Stimulated activated memory B cell treated with anti-CD40 and anti-IgM and Interleukin-4, amounts not matched to agents 10 μg/mL and 1 μg/mL and 100 μg/mL, for 72 hours (primary cell): ENCODE data around the gene KIRREL1.
A peak's percentile ranks its signal among the peaks of the same experiment; 100 is the strongest.

Experiments
- ATAC-seq: fragments of 150-1000 bp; cut with Tn5 transposase; 2 replicates; pipeline ENCODE4 v1.10.0; 2021
- H3K27ac Mint-ChIP-seq: one replicate; pipeline ENCODE4 v1.8.0; 2022; ENCODE audit warnings: mild to moderate bottlenecking, mixed read lengths
- H3K27me3 Mint-ChIP-seq: one replicate; pipeline ENCODE4 v1.8.0; 2022; ENCODE audit warnings: mixed read lengths
- H3K36me3 Mint-ChIP-seq: one replicate; pipeline ENCODE4 v1.8.0; 2022; ENCODE audit warnings: mixed read lengths
- H3K4me1 Mint-ChIP-seq: one replicate; pipeline ENCODE4 v1.8.0; 2022; ENCODE audit warnings: mixed read lengths
- H3K4me3 Mint-ChIP-seq: one replicate; pipeline ENCODE4 v1.8.0; 2022; ENCODE audit warnings: mild to moderate bottlenecking, moderate library complexity, mixed read lengths
- H3K9me3 Mint-ChIP-seq: one replicate; pipeline ENCODE4 v1.8.0; 2022; ENCODE audit warnings: mixed read lengths

Gene KIRREL1

GRCh38 chr1:158084747-158085146 lies 91.3 kb downstream of the KIRREL1 start:
- ATAC-seq: no peak
- Mint-ChIP-seq H3K4me3 (no peak overlapping the region), H3K27ac (no peak overlapping the region), H3K4me1 (peaks cover 6% of the 10 kb centered on the region), H3K36me3 (no peaks in the 10 kb centered on the region), H3K9me3 (no peaks in the 10 kb centered on the region), H3K27me3 (peaks cover 12% of the 10 kb centered on the region)

GRCh38 chr1:158087320-158087927 lies 94.0 kb downstream of the KIRREL1 start:
- Mint-ChIP-seq H3K27me3 (peaks cover 38% of the 10 kb centered on the region), H3K4me3 (no peak overlapping the region), H3K27ac (no peak overlapping the region), H3K4me1 (peaks cover 6% of the 10 kb centered on the region), H3K9me3 (no peaks in the 10 kb centered on the region), H3K36me3 (no peaks in the 10 kb centered on the region)
- ATAC-seq: peak; percentile 61

GRCh38 chr1:158089476-158089875 lies 96.0 kb downstream of the KIRREL1 start:
- H3K36me3 Mint-ChIP-seq: no peaks in the 10 kb centered on the region
- ATAC-seq: no peak
- H3K9me3 Mint-ChIP-seq: no peaks in the 10 kb centered on the region
- H3K4me1 Mint-ChIP-seq: peaks cover 6% of the 10 kb centered on the region
- peaks cover 58% of the 10 kb centered on the region for H3K27me3 Mint-ChIP-seq
- H3K27ac Mint-ChIP-seq: no peak overlapping the region
- no peak overlapping the region for H3K4me3 Mint-ChIP-seq

- Mint-ChIP-seq H3K27me3 (peaks cover 65% of the 10 kb centered on the region), H3K9me3 (no peaks in the 10 kb centered on the region), H3K36me3 (no peaks in the 10 kb centered on the region), H3K4me3 (no peak overlapping the region), H3K27ac (no peak overlapping the region), H3K4me1 (peaks cover 6% of the 10 kb centered on the region)
- no peak for ATAC-seq
Measured at GRCh38 chr1:158089925-158090637, 96.6 kb downstream of the KIRREL1 start.

- no peak for ATAC-seq
- H3K27ac Mint-ChIP-seq: no peak overlapping the region
- no peaks in the 10 kb centered on the region for H3K9me3 Mint-ChIP-seq
- peaks cover 58% of the 10 kb centered on the region for H3K27me3 Mint-ChIP-seq
- H3K4me1 Mint-ChIP-seq: no peaks in the 10 kb centered on the region
- no peaks in the 10 kb centered on the region for H3K36me3 Mint-ChIP-seq
- H3K4me3 Mint-ChIP-seq: no peak overlapping the region
Measured at GRCh38 chr1:158093376-158093775, 99.9 kb downstream of the KIRREL1 start.

GRCh38 chr1:158094571-158094970 lies 101.1 kb downstream of the KIRREL1 start:
- no peaks in the 10 kb centered on the region for H3K4me1 Mint-ChIP-seq
- no peak for ATAC-seq
- no peak overlapping the region for H3K4me3 Mint-ChIP-seq
- no peak overlapping the region for H3K27ac Mint-ChIP-seq
- peaks cover 57% of the 10 kb centered on the region for H3K27me3 Mint-ChIP-seq
- H3K36me3 Mint-ChIP-seq: no peaks in the 10 kb centered on the region
- H3K9me3 Mint-ChIP-seq: no peaks in the 10 kb centered on the region

GRCh38 chr1:158095737-158096335 lies 102.4 kb downstream of the KIRREL1 start:
- Mint-ChIP-seq H3K27me3 (peaks cover 44% of the 10 kb centered on the region), H3K36me3 (no peaks in the 10 kb centered on the region), H3K27ac (no peak overlapping the region), H3K9me3 (no peaks in the 10 kb centered on the region), H3K4me3 (no peak overlapping the region), H3K4me1 (no peaks in the 10 kb centered on the region)
- peak; percentile 65 for ATAC-seq

- H3K27ac Mint-ChIP-seq: no peak overlapping the region
- no peak overlapping the region for H3K4me3 Mint-ChIP-seq
- no peaks in the 10 kb centered on the region for H3K9me3 Mint-ChIP-seq
- no peak for ATAC-seq
- no peaks in the 10 kb centered on the region for H3K4me1 Mint-ChIP-seq
- H3K36me3 Mint-ChIP-seq: no peaks in the 10 kb centered on the region
- H3K27me3 Mint-ChIP-seq: peaks cover 21% of the 10 kb centered on the region
Measured at GRCh38 chr1:158098256-158098655, 104.8 kb downstream of the KIRREL1 start.

- Mint-ChIP-seq H3K4me3 (no peak overlapping the region), H3K4me1 (no peaks in the 10 kb centered on the region), H3K36me3 (no peaks in the 10 kb centered on the region), H3K27me3 (peaks cover 12% of the 10 kb centered on the region), H3K27ac (no peak overlapping the region), H3K9me3 (no peaks in the 10 kb centered on the region)
- no peak for ATAC-seq
Measured at GRCh38 chr1:158099185-158099584, 105.7 kb downstream of the KIRREL1 start.

GRCh38 chr1:158100498-158100897 lies 107.1 kb downstream of the KIRREL1 start:
- Mint-ChIP-seq H3K27me3 (no peaks in the 10 kb centered on the region), H3K9me3 (no peaks in the 10 kb centered on the region), H3K27ac (no peak overlapping the region), H3K4me1 (no peaks in the 10 kb centered on the region), H3K4me3 (no peak overlapping the region), H3K36me3 (no peaks in the 10 kb centered on the region)
- no peak for ATAC-seq

GRCh38 chr1:158101455-158101854 lies 108.0 kb downstream of the KIRREL1 start:
- ATAC-seq: no peak
- no peaks in the 10 kb centered on the region for H3K36me3 Mint-ChIP-seq
- no peaks in the 10 kb centered on the region for H3K4me1 Mint-ChIP-seq

GRCh38 chr1:158101927-158102326 lies 108.5 kb downstream of the KIRREL1 start:
- Mint-ChIP-seq H3K27me3 (peaks cover 7% of the 10 kb centered on the region), H3K4me3 (no peak overlapping the region), H3K4me1 (no peaks in the 10 kb centered on the region), H3K27ac (no peak overlapping the region), H3K36me3 (no peaks in the 10 kb centered on the region), H3K9me3 (no peaks in the 10 kb centered on the region)
- no peak for ATAC-seq

More at GRCh38 chr1:158101455-158101854, 108.0 kb downstream of the KIRREL1 start:
- Mint-ChIP-seq H3K4me3 (no peak overlapping the region), H3K9me3 (no peaks in the 10 kb centered on the region), H3K27ac (no peak overlapping the region), H3K27me3 (peaks cover 7% of the 10 kb centered on the region)

- H3K27me3 Mint-ChIP-seq: peaks cover 7% of the 10 kb centered on the region
- no peak for ATAC-seq
- H3K9me3 Mint-ChIP-seq: no peaks in the 10 kb centered on the region
- H3K4me1 Mint-ChIP-seq: no peaks in the 10 kb centered on the region
- H3K27ac Mint-ChIP-seq: no peak overlapping the region
- no peaks in the 10 kb centered on the region for H3K36me3 Mint-ChIP-seq
- H3K4me3 Mint-ChIP-seq: no peak overlapping the region
Measured at GRCh38 chr1:158102881-158103674, 109.6 kb downstream of the KIRREL1 start.

GRCh38 chr1:158103861-158104522 lies 110.5 kb downstream of the KIRREL1 start:
- Mint-ChIP-seq H3K9me3 (peaks cover under 1% of the 10 kb centered on the region), H3K4me1 (no peaks in the 10 kb centered on the region), H3K4me3 (no peak overlapping the region), H3K36me3 (no peaks in the 10 kb centered on the region), H3K27me3 (peaks cover 7% of the 10 kb centered on the region), H3K27ac (no peak overlapping the region)
- ATAC-seq: no peak

- H3K27me3 Mint-ChIP-seq: peaks cover 7% of the 10 kb centered on the region
- no peak overlapping the region for H3K4me3 Mint-ChIP-seq
- peaks cover 6% of the 10 kb centered on the region for H3K9me3 Mint-ChIP-seq
Measured at GRCh38 chr1:158104891-158105290, 111.4 kb downstream of the KIRREL1 start.

More at GRCh38 chr1:158104891-158105290, 111.4 kb downstream of the KIRREL1 start:
- no peaks in the 10 kb centered on the region for H3K36me3 Mint-ChIP-seq
- H3K27ac Mint-ChIP-seq: no peak overlapping the region
- ATAC-seq: no peak
- H3K4me1 Mint-ChIP-seq: no peaks in the 10 kb centered on the region
